ENCODE results near the gene FAM83E.
"Not testable (repeated sequence)": the region's sequence is repeated elsewhere in the genome, so short reads cannot be mapped to it uniquely, and the experiment has no call there.

FAM83E gene

DNA sequence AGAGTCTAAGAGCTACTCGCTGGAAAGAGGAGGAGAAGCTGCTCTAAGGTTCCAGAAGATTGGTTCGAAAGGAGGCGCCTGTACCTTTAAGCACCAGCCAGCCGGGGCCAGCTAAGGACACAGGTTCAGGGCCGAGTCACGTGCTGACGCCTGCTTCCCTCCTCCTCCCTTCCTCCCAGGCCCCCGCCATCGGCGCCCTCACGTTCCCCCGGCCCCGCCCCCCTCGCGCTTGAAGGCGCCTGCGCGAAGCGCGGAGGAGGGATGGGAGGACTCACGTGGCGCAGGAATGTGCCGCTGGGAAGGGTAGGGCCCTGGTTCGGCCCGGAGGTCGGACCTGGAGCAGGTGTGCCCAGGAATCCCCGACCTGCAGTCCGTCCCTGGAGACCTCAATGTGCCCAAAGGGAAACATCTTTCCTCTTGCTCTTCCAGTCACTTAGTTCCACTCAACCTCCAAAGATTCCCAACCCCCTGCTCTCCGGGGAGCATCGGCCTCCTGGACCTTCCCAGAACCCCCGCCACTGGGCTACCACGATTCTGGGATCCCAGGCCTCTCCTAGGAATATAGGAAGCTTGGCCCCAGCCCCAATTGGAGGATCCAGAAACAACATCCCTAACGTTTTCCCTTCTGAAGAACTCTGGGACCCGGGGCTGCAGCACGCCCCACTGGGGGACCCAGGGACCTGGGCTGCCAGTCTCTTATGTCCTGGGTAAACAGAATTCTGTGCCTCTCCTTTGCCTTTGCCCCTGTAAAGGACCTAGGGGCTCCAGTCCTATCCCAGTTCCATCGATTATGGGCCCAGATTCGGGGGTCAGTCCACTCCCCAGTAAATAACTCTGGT lies 19.8 kb upstream of the FAM83E start:
- DNase-seq (ENCODE audit: low spot score), result peak; percentile 90
- TF ChIP-seq, protein P1, sequence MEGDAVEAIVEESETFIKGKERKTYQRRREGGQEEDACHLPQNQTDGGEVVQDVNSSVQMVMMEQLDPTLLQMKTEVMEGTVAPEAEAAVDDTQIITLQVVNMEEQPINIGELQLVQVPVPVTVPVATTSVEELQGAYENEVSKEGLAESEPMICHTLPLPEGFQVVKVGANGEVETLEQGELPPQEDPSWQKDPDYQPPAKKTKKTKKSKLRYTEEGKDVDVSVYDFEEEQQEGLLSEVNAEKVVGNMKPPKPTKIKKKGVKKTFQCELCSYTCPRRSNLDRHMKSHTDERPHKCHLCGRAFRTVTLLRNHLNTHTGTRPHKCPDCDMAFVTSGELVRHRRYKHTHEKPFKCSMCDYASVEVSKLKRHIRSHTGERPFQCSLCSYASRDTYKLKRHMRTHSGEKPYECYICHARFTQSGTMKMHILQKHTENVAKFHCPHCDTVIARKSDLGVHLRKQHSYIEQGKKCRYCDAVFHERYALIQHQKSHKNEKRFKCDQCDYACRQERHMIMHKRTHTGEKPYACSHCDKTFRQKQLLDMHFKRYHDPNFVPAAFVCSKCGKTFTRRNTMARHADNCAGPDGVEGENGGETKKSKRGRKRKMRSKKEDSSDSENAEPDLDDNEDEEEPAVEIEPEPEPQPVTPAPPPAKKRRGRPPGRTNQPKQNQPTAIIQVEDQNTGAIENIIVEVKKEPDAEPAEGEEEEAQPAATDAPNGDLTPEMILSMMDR (conservative IDR thresholded peaks at IDR 0.05; ENCODE audit: low read depth), result no peak
- peak overlapping the region; percentile 99 for H3K27ac ChIP-seq
- ChIA-PET POLR2A (ENCODE audit: low non-redundant PET) (interaction anchor here (1.7 kb wide), 1 partner anchor 16 kb away, joined by 7 read pairs; the partner anchor contains the start of genes RPL18 and SPHK2), CTCF (no interaction called here)

DNA sequence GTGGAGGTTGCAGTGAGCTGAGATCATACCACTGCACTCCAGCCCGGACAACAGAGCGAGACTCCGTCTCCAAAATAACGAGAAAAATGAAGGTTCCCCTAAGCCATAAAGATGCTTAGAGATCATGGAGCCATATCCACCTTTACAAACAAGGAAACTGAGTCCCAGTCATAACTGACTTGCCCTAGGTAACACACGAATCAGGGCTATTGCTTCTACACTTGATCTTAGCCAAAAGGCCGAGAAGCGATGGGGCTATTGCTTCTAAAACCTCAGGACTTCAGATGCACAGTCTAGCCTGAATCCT lies 19.1 kb upstream of the FAM83E start:
- TF ChIP-seq, protein P1 (conservative IDR thresholded peaks at IDR 0.05; ENCODE audit: low read depth), result no peak
- POLR2A ChIA-PET (ENCODE audit: low non-redundant PET), result interaction anchor here (1.7 kb wide), 1 partner anchor 15 kb away, joined by 7 read pairs; the partner anchor contains the start of genes RPL18 and SPHK2

DNA sequence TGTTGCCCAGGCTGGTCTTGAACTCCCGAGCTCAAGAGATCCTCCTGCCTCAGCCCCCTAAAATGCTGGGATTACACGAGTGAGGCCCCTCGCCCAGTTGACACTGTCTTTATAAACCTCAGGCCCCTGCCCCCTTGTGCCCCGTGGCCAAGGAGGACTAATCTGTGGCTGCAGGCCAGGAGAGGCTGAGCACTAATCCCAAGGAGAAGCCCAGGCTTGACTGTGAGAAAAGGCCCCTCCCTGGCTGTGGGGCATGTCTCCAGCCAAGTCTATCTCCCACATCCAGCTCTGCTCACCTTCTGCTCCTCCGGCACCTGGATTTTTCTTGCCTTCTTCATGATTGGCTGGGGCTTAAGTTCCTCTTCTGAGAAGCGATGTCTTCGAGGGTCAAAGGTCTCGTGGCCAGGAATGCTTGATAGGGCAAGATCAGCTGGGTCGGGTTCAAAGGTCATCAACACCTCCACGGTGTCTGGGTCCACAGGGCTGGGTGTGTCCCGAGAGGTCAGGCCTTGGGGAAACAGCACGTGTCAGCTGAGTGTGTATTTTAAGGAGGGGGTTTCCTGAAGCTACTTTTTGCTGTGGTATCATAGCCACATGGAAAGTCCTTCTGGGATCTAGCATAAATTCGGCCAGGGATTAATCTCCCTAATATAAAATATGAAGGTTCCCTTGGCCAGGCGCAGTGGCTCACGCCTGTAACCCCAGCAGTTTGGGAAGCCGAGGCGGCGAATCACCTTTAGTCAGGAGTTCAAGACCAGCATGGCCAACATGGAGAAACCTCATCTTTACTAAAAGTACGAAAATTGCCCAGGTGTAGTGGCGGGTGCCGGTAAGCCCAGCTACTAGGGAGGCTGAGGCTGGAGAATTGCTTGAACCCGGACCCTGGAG lies 18.5 kb upstream of the FAM83E start:
- ChIA-PET POLR2A (ENCODE audit: low non-redundant PET) (interaction anchor here (0.5 to 1.7 kb wide), 3 partner anchors 14 to 881 kb away, joined by 4 to 7 read pairs (median 5); partner anchors contain the start of genes FAM83E, RPL18 and SPHK2), CTCF (interaction anchor here (0.8 kb wide), 1 partner anchor 19 kb away, joined by 4 read pairs; the partner anchor contains the start of gene FAM83E)
- H3K27ac ChIP-seq, result peak overlapping the region; percentile 99
- TF ChIP-seq, protein P1 (conservative IDR thresholded peaks at IDR 0.05; ENCODE audit: low read depth), result no peak
- DNase-seq (ENCODE audit: low spot score), result no peak

More for the DNA sequence above, 19.1 kb upstream of the FAM83E start:
- CTCF ChIA-PET, result no interaction called here
- peak overlapping the region; percentile 99 for H3K27ac ChIP-seq
- no peak for DNase-seq (ENCODE audit: low spot score)

DNA sequence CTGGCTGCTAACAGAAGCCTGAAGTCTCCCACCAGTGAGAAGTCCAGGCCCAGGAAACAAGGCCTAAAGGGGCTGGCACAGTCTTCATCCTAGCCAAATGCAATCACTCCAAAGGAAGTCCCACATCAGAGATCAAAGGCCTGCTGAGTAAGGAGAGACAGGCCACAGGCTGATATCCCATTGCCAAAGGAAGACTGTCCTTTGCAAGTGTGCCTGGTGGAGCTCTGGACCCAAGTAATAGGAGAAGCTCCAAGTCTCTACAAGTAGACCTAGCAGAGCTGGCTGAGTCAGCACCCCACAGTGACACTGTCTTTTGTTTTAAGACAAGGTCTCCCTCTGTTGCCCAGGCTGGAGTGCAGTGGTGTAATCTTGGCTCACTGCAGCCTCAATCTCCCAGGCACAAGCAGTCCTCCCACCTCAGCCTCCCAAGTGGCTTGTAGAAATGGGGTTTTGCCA lies 17.8 kb upstream of the FAM83E start:
- CTCF ChIA-PET, result interaction anchor here (0.8 kb wide), 1 partner anchor 18 kb away, joined by 4 read pairs; the partner anchor contains the start of gene FAM83E

DNA sequence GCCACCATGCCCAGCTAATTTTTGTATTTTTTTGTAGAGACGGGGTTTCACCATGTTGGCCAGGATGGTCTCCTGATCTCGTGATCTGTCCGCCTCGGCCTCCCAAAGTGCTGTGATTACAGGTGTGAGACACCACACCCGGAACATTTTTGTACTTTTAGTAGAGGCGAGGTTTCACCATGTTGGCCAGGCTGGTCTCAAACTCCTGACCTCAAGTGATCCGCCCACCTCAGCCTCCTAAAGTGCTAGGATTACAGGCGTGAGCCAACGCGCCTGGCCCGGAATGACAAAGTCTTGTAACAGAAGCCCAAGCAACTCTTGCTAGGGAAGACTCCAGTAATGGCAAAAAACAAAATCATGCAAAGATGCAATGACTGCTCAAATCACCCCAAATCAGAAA lies 17.4 kb upstream of the FAM83E start:
- peak overlapping the region; percentile 99 for H3K27ac ChIP-seq
- DNase-seq (ENCODE audit: low spot score), result not testable (repeated sequence)
- POLR2A ChIA-PET (ENCODE audit: low non-redundant PET), result interaction anchor here (1.2 kb wide), 1 partner anchor 17 kb away, joined by 4 read pairs; the partner anchor contains the start of gene FAM83E
- CTCF ChIA-PET, result interaction anchor here (0.8 kb wide), 1 partner anchor 17 kb away, joined by 4 read pairs; the partner anchor contains the start of gene FAM83E

More for the DNA sequence above, 17.8 kb upstream of the FAM83E start:
- TF ChIP-seq, protein P1 (conservative IDR thresholded peaks at IDR 0.05; ENCODE audit: low read depth), result no peak
- POLR2A ChIA-PET (ENCODE audit: low non-redundant PET), result interaction anchor here (0.5 to 1.7 kb wide), 3 partner anchors 14 to 882 kb away, joined by 4 to 7 read pairs (median 5); partner anchors contain the start of genes FAM83E, RPL18 and SPHK2
- DNase-seq (ENCODE audit: low spot score), result no peak
- H3K27ac ChIP-seq, result peak overlapping the region; percentile 99

DNA sequence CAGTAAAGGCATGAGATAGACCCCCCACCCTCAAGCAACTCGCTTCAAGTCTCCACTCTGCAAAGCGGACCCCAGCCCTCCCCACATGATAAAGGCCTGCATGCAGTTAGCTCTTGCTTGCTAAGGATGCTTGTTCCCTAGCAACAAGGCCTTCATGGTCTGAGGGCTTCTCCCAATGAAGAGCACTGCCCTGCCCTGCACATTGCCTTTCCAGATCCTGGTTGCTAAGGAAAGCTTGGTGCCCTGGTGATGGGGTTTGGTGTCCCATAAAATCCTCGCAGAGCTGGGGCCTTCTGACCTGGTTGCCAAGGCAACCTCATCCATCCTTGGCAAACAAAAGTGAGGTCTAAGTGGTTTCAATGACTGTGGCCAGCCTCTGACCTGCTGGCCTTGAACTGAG lies 16.3 kb upstream of the FAM83E start:
- DNase-seq (ENCODE audit: low spot score), result no peak
- TF ChIP-seq, protein P1 (conservative IDR thresholded peaks at IDR 0.05; ENCODE audit: low read depth), result no peak
- CTCF ChIA-PET, result no interaction called here
- POLR2A ChIA-PET (ENCODE audit: low non-redundant PET), result interaction anchor here (0.5 kb wide), 1 partner anchor 120 kb away, joined by 3 read pairs; no protein-coding TSS in a partner anchor
- H3K27ac ChIP-seq, result peak overlapping the region; percentile 99

Data from RWPE1 (cell line).